Measurements from ENCODE around the gene INIP.

Gene INIP

DNA sequence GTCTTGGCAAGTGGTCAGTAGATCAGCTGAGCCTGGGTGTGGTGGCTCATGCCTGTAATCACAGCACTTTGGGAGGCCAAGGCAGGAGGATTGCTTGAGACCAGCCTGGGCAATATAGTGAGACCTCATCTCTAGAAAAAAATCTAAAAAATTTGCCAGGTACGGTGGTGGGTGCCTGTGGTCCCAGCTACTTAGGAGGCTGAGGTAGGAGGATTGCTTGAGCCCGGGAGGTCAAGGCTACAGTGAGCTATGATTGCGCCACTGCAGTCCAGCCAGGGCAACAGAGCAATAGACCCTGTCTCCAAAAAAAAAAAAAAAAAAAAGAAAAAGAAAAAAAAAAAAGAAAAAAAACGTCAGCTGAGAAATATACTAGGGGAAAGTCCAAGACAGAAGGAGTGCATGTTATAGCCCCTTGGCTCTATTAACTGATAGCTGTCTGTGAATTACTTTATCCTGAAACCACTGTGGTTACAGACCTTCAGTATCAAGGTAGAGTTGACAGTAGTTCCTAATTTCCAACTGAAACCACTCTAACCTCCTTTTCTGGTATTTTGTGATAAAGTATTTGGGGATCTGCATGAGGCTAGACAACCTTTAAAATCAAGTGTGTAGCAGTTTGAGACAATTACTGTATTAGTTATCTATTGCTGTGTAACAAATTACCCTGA is 2.3 kb upstream of the INIP start:
- H3K4me3 ChIP-seq (ENCODE audit: low read depth, low read length), result no peak overlapping the region
- DNase-seq (ENCODE audit: low read depth), result no peak
- no peak for TF ChIP-seq POLR2A (IDR thresholded peaks at IDR 0.05; ENCODE audit: extremely low read depth, insufficient read length)
- TF ChIP-seq, protein P1, sequence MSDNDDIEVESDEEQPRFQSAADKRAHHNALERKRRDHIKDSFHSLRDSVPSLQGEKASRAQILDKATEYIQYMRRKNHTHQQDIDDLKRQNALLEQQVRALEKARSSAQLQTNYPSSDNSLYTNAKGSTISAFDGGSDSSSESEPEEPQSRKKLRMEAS (IDR thresholded peaks at IDR 0.05; ENCODE audit: low read depth, low read length), result no peak
- TF ChIP-seq, protein P2, sequence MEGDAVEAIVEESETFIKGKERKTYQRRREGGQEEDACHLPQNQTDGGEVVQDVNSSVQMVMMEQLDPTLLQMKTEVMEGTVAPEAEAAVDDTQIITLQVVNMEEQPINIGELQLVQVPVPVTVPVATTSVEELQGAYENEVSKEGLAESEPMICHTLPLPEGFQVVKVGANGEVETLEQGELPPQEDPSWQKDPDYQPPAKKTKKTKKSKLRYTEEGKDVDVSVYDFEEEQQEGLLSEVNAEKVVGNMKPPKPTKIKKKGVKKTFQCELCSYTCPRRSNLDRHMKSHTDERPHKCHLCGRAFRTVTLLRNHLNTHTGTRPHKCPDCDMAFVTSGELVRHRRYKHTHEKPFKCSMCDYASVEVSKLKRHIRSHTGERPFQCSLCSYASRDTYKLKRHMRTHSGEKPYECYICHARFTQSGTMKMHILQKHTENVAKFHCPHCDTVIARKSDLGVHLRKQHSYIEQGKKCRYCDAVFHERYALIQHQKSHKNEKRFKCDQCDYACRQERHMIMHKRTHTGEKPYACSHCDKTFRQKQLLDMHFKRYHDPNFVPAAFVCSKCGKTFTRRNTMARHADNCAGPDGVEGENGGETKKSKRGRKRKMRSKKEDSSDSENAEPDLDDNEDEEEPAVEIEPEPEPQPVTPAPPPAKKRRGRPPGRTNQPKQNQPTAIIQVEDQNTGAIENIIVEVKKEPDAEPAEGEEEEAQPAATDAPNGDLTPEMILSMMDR (IDR thresholded peaks at IDR 0.05; ENCODE audit: low read depth, low read length), result no peak
- TF ChIP-seq MYC (IDR thresholded peaks at IDR 0.05; ENCODE audit: low read depth, low read length), result no peak

DNA sequence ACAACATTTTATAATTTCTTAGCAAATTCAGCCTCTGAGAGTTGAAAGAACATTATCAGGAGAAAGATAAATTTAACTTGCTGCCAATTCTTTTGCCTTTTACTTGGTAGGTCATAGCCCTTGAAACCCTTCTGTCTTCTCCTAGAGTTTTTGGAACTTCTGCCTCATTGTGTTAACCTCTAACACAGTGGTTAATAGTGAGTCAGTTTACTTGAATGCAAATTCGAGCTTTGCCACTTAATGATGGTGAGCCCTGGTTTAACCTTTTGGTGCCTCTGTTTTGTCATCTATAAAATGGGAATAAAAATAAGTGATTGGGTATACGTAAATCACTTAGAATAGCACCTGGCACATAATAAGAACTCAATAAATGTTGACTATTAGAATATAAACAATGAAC is 1.8 kb upstream of the INIP start:
- TF ChIP-seq POLR2A (IDR thresholded peaks at IDR 0.05; ENCODE audit: extremely low read depth, insufficient read length) (no peak), MYC (IDR thresholded peaks at IDR 0.05; ENCODE audit: low read depth, low read length) (no peak)
- TF ChIP-seq, protein P2 (IDR thresholded peaks at IDR 0.05; ENCODE audit: low read depth, low read length), result no peak
- TF ChIP-seq, protein P1 (IDR thresholded peaks at IDR 0.05; ENCODE audit: low read depth, low read length), result no peak
- H3K4me3 ChIP-seq (ENCODE audit: low read depth, low read length), result no peak overlapping the region
- DNase-seq (ENCODE audit: low read depth), result no peak

DNA sequence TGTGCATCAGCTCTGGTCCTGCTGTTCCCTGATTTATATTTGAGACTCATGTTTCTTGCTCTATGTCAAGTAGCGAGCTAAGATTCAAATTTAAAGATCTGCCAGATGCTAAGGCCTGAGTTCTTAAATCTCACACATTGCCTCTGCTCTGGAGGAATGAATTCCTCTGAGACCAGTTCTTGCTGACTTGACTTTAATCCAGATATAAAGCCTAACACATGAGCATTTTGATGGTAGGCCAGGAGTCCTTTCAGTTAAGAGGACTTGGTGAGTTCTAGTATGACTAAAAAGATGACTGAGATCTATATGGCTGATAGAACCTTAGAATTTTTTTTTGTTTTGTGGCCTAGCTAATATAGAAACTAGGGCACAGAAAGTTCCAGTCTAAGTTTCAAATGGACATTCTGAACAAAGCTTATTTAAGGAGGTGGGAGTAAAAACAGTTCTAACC is 1.3 kb upstream of the INIP start:
- no peak overlapping the region for H3K4me3 ChIP-seq (ENCODE audit: low read depth, low read length)
- TF ChIP-seq, protein P2 (IDR thresholded peaks at IDR 0.05; ENCODE audit: low read depth, low read length), result no peak
- TF ChIP-seq, protein P1 (IDR thresholded peaks at IDR 0.05; ENCODE audit: low read depth, low read length), result no peak
- TF ChIP-seq MYC (IDR thresholded peaks at IDR 0.05; ENCODE audit: low read depth, low read length) (no peak), POLR2A (IDR thresholded peaks at IDR 0.05; ENCODE audit: extremely low read depth, insufficient read length) (no peak)
- DNase-seq (ENCODE audit: low read depth), result no peak

DNA sequence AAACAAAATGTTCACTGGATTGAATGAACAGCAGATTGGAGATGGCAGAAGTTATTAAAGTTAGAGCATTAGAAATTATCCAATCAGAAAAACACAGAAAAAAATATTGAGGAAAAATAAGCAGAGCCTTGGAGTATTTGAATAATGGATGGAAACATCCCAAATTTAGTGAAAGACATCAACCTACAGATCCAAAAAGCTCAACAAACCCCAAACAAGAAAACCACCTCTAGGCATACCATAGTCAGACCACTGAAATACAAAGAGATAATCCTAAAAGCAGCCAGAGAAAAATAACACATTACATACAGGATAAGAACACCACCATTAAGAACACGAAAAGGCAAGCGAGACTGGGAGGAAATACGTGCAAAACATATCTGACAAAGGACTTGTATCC is 5.2 kb downstream of the INIP start:
- no peak overlapping the region for H3K4me3 ChIP-seq (ENCODE audit: low read depth, low read length)
- no peak for DNase-seq (ENCODE audit: low read depth)
- TF ChIP-seq, protein P2 (IDR thresholded peaks at IDR 0.05; ENCODE audit: low read depth, low read length), result no peak
- TF ChIP-seq, protein P1 (IDR thresholded peaks at IDR 0.05; ENCODE audit: low read depth, low read length), result no peak
- TF ChIP-seq MYC (IDR thresholded peaks at IDR 0.05; ENCODE audit: low read depth, low read length) (no peak), POLR2A (IDR thresholded peaks at IDR 0.05; ENCODE audit: extremely low read depth, insufficient read length) (no peak)

DNA sequence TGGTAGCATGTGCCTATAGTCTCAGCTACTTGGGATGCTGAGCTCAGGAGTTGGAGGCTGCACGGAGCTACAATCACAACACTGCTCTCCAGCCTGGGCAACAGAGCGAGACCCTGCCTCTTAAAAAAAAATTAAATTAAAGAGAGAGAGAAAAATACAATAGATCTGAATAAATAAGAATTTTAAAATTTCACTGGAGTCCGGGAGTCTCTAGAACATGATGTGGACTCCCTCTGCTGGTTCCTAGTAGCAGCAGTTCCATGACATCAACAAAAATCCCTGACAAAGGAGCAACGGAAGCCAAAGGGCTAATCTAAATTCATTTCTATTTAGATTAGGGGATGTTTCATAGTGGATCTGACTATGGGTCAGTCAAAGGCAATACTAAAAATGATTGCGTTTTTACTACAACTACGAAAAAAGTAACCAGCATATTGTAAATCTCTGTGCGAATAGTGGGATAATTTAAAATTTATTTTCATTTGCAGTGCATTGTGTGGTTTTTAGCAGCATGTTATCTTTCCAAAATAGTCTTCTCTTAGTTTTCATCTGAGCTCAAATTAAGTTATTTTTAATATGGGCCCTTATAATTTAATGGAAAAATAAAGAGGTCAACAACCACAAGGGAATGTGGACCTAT is 6.7 kb downstream of the INIP start:
- TF ChIP-seq MYC (IDR thresholded peaks at IDR 0.05; ENCODE audit: low read depth, low read length), result no peak
- TF ChIP-seq, protein P1 (IDR thresholded peaks at IDR 0.05; ENCODE audit: low read depth, low read length), result no peak
- TF ChIP-seq, protein P2 (IDR thresholded peaks at IDR 0.05; ENCODE audit: low read depth, low read length), result peak; percentile 32
- TF ChIP-seq POLR2A (IDR thresholded peaks at IDR 0.05; ENCODE audit: extremely low read depth, insufficient read length), result no peak
- peak; percentile 16 for DNase-seq (ENCODE audit: low read depth)

More for the DNA sequence above, 6.7 kb downstream of the INIP start:
- H3K4me3 ChIP-seq (ENCODE audit: low read depth, low read length), result no peak overlapping the region
